PFSK-1 (cell line): ENCODE data around the gene RAMACL.

Experiments
- FOXP2 ChIP-seq: optimal IDR thresholded peaks from 2 replicates; pipeline ENCODE3; 2011; ENCODE audit warnings: borderline replicate concordance, control low read depth, inconsistent platforms; ENCODE audit not compliant: insufficient read depth; ENCODE audit errors: extremely low read length, extremely low read depth
- POLR2AphosphoS5 ChIP-seq: IDR thresholded peaks from 2 replicates; pipeline ENCODE4 v1.6.1; 2012; ENCODE audit warnings: low read depth, mild to moderate bottlenecking, control low read depth, low read length, moderate library complexity
- SIN3A ChIP-seq: IDR thresholded peaks from 2 replicates; pipeline ENCODE4 v1.6.1; 2012; ENCODE audit warnings: mild to moderate bottlenecking, low read length, moderate library complexity, borderline replicate concordance; ENCODE audit not compliant: insufficient read depth
- TAF1 ChIP-seq: IDR thresholded peaks from 2 replicates; pipeline ENCODE4 v1.6.1; 2012; ENCODE audit warnings: low read length, control low read depth, borderline replicate concordance; ENCODE audit not compliant: insufficient read depth
- TF ChIP-seq, protein P1 (sequence below), 2 experiments: IDR thresholded peaks; 2 replicates each; pipeline versions ENCODE4 v1.6.1 to v1.8.0; 2011 to 2012; ENCODE audit warnings: low read depth in 2 of 2, low read length in 2 of 2, control low read depth in 1 of 2, inconsistent platforms in 1 of 2, mild to moderate bottlenecking in 1 of 2, moderate library complexity in 1 of 2; ENCODE audit not compliant: insufficient read depth in 1 of 2

Gene RAMACL

DNA sequence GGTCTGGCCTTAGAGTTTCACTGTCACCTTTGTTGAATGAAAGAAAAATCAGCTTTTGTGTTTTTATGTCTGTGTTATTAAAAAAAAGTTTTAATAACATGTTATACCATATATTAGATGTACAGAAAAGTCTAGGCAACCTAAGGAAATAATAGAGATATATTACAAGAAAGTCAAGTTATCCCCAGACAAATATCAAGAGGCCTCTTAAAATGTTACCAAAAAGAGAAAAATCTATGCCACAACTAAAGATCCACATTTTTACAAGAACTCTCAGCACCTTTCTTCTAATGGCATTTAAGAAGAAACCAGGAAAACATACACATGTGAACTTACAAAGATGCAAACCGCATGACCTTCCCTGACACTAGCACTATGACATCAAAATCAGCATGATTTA, 26.8 kb downstream of the RAMACL start:
- TF ChIP-seq TAF1, result no peak
- no peak for TF ChIP-seq POLR2AphosphoS5
- TF ChIP-seq SIN3A, result no peak
- TF ChIP-seq, protein P1, sequence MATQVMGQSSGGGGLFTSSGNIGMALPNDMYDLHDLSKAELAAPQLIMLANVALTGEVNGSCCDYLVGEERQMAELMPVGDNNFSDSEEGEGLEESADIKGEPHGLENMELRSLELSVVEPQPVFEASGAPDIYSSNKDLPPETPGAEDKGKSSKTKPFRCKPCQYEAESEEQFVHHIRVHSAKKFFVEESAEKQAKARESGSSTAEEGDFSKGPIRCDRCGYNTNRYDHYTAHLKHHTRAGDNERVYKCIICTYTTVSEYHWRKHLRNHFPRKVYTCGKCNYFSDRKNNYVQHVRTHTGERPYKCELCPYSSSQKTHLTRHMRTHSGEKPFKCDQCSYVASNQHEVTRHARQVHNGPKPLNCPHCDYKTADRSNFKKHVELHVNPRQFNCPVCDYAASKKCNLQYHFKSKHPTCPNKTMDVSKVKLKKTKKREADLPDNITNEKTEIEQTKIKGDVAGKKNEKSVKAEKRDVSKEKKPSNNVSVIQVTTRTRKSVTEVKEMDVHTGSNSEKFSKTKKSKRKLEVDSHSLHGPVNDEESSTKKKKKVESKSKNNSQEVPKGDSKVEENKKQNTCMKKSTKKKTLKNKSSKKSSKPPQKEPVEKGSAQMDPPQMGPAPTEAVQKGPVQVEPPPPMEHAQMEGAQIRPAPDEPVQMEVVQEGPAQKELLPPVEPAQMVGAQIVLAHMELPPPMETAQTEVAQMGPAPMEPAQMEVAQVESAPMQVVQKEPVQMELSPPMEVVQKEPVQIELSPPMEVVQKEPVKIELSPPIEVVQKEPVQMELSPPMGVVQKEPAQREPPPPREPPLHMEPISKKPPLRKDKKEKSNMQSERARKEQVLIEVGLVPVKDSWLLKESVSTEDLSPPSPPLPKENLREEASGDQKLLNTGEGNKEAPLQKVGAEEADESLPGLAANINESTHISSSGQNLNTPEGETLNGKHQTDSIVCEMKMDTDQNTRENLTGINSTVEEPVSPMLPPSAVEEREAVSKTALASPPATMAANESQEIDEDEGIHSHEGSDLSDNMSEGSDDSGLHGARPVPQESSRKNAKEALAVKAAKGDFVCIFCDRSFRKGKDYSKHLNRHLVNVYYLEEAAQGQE (IDR thresholded peaks at IDR 0.05; ENCODE audit: insufficient read depth in 1 of 2, low read depth in 2 of 2, low read length in 2 of 2), result no peak
- no peak for TF ChIP-seq FOXP2

DNA sequence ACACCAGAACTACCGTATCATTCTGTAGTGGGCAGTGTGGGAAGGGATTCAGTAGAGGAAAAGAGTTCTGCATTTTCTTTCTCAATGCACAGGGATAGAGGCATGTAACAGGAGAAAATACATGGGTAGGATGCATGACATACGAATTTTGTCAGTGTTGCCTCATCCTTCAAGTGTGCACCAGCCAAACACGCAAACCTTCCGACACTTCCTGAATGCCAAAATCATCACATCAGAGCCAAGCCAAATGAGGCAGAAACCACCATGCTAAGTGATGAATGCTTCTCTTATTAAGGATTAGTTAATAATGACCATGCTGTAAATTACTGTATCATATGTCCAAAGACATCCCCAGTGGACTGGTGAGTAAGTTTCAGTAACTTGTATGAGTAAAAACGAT, 27.3 kb downstream of the RAMACL start:
- TF ChIP-seq SIN3A, result no peak
- TF ChIP-seq POLR2AphosphoS5, result no peak
- no peak for TF ChIP-seq TAF1
- TF ChIP-seq FOXP2, result no peak
- TF ChIP-seq, protein P1 (IDR thresholded peaks at IDR 0.05; ENCODE audit: insufficient read depth in 1 of 2, low read depth in 2 of 2, low read length in 2 of 2), result no peak

DNA sequence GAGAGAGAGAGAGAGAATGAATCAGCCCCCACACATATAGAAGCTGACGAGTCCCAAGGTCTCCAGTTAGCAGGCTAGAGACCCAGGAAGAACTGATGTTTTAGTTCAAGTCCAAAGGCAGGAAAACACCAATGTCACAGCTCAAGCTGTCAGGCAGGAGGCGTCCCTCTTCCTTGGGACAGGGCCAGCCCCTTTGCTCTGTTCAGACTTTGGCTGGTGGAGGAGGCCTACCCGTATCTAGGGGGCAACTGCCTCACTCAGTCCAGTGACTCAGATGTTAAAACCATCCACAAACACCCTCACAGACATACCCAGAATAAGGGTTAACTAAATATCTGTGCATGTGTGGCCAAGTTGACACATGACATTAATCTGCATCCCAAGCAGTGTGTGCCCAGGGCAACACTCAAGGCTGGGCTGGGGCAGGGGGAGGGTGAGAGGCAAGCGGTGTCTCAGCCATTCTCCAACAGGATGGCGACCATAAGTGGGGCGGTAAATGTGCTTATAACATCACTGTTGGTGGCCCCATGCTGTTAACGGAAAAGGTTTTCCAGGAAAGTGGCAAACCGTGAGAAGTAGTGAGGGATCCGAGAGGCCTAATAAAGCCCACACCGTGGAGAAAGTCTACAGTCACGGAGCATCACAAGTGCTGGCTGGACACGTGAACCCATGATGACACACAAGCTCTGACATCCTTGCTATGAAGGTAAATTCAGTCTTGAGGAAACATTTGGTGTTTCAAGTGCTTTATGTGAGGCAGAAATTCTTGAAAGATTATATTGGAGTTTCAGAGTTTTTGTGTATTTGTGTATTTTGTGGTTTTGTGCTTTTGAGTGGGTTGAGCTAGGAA, 28.1 kb downstream of the RAMACL start:
- TF ChIP-seq, protein P1 (IDR thresholded peaks at IDR 0.05; ENCODE audit: insufficient read depth in 1 of 2, low read depth in 2 of 2, low read length in 2 of 2), result no peak
- TF ChIP-seq FOXP2 (no peak), TAF1 (no peak), SIN3A (no peak), POLR2AphosphoS5 (no peak)

DNA sequence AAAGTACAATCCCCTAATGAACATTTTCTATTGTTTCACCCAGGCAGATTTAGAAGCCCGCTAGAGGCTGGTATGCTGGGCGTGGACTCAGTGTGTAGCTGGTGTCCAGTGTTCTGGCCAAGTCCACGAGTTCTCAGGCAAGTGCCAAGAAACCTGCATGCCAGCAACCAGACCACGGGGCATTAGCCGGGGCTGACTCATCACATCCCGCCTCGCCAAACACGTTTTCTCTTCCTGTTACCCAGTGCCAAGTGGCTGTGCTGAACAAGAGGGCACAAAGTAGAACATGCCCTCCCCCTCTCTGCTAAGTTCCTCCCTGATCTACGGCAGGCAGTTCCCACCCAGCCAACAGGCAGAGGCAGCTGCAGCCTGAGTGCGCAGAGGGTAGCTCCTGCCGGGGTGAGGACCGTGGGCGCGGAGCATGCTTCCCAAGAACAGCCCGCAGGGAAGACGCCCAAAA, 29.6 kb downstream of the RAMACL start:
- TF ChIP-seq POLR2AphosphoS5, result no peak

DNA sequence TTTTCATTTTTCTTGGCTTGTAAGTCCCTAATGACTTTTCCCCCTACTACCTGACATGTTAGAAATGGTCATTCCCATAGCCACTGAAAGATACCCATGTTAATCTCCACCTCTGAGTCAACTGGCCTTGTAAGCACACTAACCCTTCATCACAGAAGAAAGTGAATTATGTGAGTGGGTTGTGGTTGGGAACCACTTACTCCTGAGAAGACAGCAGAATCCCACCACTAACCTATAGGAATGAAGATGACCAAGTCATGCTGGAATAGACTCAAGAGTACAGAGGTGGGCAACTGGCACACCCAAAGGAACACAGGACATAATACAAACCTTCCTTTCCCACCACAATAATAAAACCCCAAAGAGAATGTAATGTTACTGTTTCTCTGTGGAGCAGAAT, 30.1 kb downstream of the RAMACL start:
- TF ChIP-seq SIN3A, result no peak
- TF ChIP-seq, protein P1 (IDR thresholded peaks at IDR 0.05; ENCODE audit: insufficient read depth in 1 of 2, low read depth in 2 of 2, low read length in 2 of 2), result no peak
- no peak for TF ChIP-seq POLR2AphosphoS5
- TF ChIP-seq FOXP2, result no peak
